Naive thymus-derived CD4-positive, alpha-beta T cell (primary cell): ENCODE measurements around the gene ATP8A2. TPM values are rescaled to one million over a fixed set of nuclear protein-coding genes. Genes with fewer than 3 reads are reported as not detected.

ENCODE experiments used
- ATAC-seq: fragments of 150-1000 bp; cut with Tn5 transposase; 2 replicates; pipeline ENCODE4 v1.10.0; 2021; ENCODE audit warnings: mild to moderate bottlenecking, moderate library complexity
- CTCF ChIA-PET: fragments of 350-600 bp; sonication (Branson Sonifier 250); formaldehyde crosslinking; loops from one replicate; lab custom pipeline; 2021; ENCODE audit warnings: antibody characterized with exemption; lab: Charles Lee
- POLR2A ChIA-PET: fragments of 350-600 bp; sonication (Branson Sonifier 250); formaldehyde crosslinking; loops from one replicate; lab custom pipeline; 2021; ENCODE audit warnings: antibody characterized with exemption, inconsistent platforms; lab: Charles Lee
- DNase-seq, 9 donors: peaks; one replicate each; pipeline versions ENCODE4 v3.0.0 to v3.0.0-alpha.2; 2020 to 2022; ENCODE audit warnings: mixed read lengths in 1 of 9
- H3K27ac ChIP-seq: one replicate; pipeline ENCODE4 v1.7.0; 2013; ENCODE audit warnings: mild to moderate bottlenecking, low read depth, low read length, moderate library complexity
- H3K27me3 ChIP-seq, 2 donors: one replicate each; pipeline ENCODE4 v1.7.0; 2013; ENCODE audit warnings: low read length in 2 of 2, mild to moderate bottlenecking in 2 of 2, moderate library complexity in 2 of 2; ENCODE audit not compliant: control insufficient read depth in 2 of 2, insufficient read depth in 2 of 2
- H3K36me3 ChIP-seq, 3 experiments: 1 replicate in 2 of 3; 2 replicates in 1 of 3; pipeline ENCODE4 v1.7.0; 2013; ENCODE audit warnings: low read length in 3 of 3, mild to moderate bottlenecking in 3 of 3, moderate library complexity in 1 of 3; ENCODE audit not compliant: insufficient read depth in 3 of 3, control insufficient read depth in 2 of 3
- H3K4me1 ChIP-seq, 2 donors: one replicate each; pipeline ENCODE4 v1.7.0; 2013; ENCODE audit warnings: low read length in 2 of 2, mild to moderate bottlenecking in 2 of 2, moderate library complexity in 1 of 2; ENCODE audit not compliant: control insufficient read depth in 2 of 2, insufficient read depth in 2 of 2
- H3K4me3 ChIP-seq: 2 replicates; pipeline ENCODE4 v1.7.0; 2013; ENCODE audit warnings: mild to moderate bottlenecking, low read length
- H3K9me3 ChIP-seq, 3 experiments: 1 replicate in 2 of 3; 2 replicates in 1 of 3; pipeline ENCODE4 v1.7.0; 2013; ENCODE audit warnings: low read length in 3 of 3; ENCODE audit not compliant: control insufficient read depth in 2 of 3
- H3K27ac Mint-ChIP-seq, 9 donors: one replicate each; pipeline ENCODE4 v1.8.0; 2020 to 2022; ENCODE audit warnings: mixed read lengths in 9 of 9, mild to moderate bottlenecking in 8 of 9, moderate library complexity in 5 of 9, inconsistent platforms in 2 of 9
- H3K27me3 Mint-ChIP-seq, 5 donors: one replicate each; pipeline ENCODE4 v1.8.0; 2021 to 2022; ENCODE audit warnings: mixed read lengths in 5 of 5, mild to moderate bottlenecking in 1 of 5
- H3K36me3 Mint-ChIP-seq, 5 donors: one replicate each; pipeline ENCODE4 v1.8.0; 2020 to 2022; ENCODE audit warnings: mixed read lengths in 5 of 5, mild to moderate bottlenecking in 3 of 5, inconsistent platforms in 1 of 5
- H3K4me1 Mint-ChIP-seq, 7 donors: one replicate each; pipeline ENCODE4 v1.8.0; 2020 to 2022; ENCODE audit warnings: mixed read lengths in 7 of 7, mild to moderate bottlenecking in 3 of 7, inconsistent platforms in 1 of 7
- H3K4me3 Mint-ChIP-seq, 10 donors: one replicate each; pipeline ENCODE4 v1.8.0; 2020 to 2022; ENCODE audit warnings: mild to moderate bottlenecking in 10 of 10, mixed read lengths in 10 of 10, moderate library complexity in 6 of 10, inconsistent platforms in 2 of 10
- H3K9me3 Mint-ChIP-seq, 11 donors: one replicate each; pipeline ENCODE4 v1.8.0; 2020 to 2022; ENCODE audit warnings: mixed read lengths in 11 of 11, mild to moderate bottlenecking in 4 of 11, inconsistent platforms in 1 of 11, moderate library complexity in 1 of 11
- intact Hi-C, 2 donors: fragments of 100-400 bp; cut with micrococcal nuclease; formaldehyde crosslinking; loops; one replicate each; pipeline ENCODE4 v1.15.1; 2023
- polyA plus RNA-seq, 2 donors: library from polyadenylated mRNA; unstranded; fragments of 300-500 nt; fragmentation: Illumina TruSeq; gene quantifications; one replicate each; pipeline ENCODE4 v1.2.3, GENCODE V29; 2021
- total RNA-seq, 6 experiments: library from RNA in 5 of 6; stranded (reverse) in 5 of 6; gene quantifications; 1 replicate in 5 of 6; 2 replicates in 1 of 6; pipeline ENCODE4 v1.2.3 and lab custom pipeline; 2021 to 2026

The ATP8A2 gene
- total and polyA plus RNA-seq, 7 experiments from 2014 or later: 0.56 to 2.4 (median 1.2) TPM

GRCh38 chr13:25462301-25463125, 90.7 kb downstream of the ATP8A2 start:
- intact Hi-C loops: no loop called here
- POLR2A ChIA-PET: no interaction called here
- no peak for ATAC-seq

GRCh38 chr13:25463496-25463895, 91.7 kb downstream of the ATP8A2 start:
- POLR2A ChIA-PET: no interaction called here
- Mint-ChIP-seq H3K4me1 (peaks cover 0 to 2% (median 0%) of the 10 kb centered on the region in 7 donors), H3K36me3 (peaks cover 0 to 3% (median 0%) of the 10 kb centered on the region in 5 donors), H3K27me3 (peaks cover 40 to 52% (median 48%) of the 10 kb centered on the region in 5 donors), H3K4me3 (no peak overlapping the region), H3K9me3 (peaks cover 0 to 9% (median 4%) of the 10 kb centered on the region in 11 donors), H3K27ac (no peak overlapping the region)
- intact Hi-C loops: no loop called here
- Histone ChIP-seq H3K4me1 (no peaks in the 10 kb centered on the region), H3K36me3 (no peaks in the 10 kb centered on the region), H3K27me3 (no peaks in the 10 kb centered on the region), H3K27ac (no peak overlapping the region), H3K4me3 (no peak overlapping the region), H3K9me3 (no peaks in the 10 kb centered on the region)
- ATAC-seq (no peak), DNase-seq (no peak)
- CTCF ChIA-PET: no interaction called here

More at GRCh38 chr13:25462301-25463125, 90.7 kb downstream of the ATP8A2 start:
- Mint-ChIP-seq H3K36me3 (no peaks in the 10 kb centered on the region), H3K27me3 (peaks cover 34 to 47% (median 45%) of the 10 kb centered on the region in 5 donors), H3K4me1 (peaks cover 0 to 2% (median 0%) of the 10 kb centered on the region in 7 donors), H3K4me3 (no peak overlapping the region), H3K27ac (no peak overlapping the region), H3K9me3 (peaks cover 0 to 8% (median 2%) of the 10 kb centered on the region in 11 donors)
- no peaks in the 10 kb centered on the region for H3K36me3 ChIP-seq
- H3K9me3 ChIP-seq: no peaks in the 10 kb centered on the region
- DNase-seq: no peak
- CTCF ChIA-PET: interaction anchor here (0.7 kb wide), 1 partner anchor 8 kb away, joined by 3 read pairs; no protein-coding TSS in a partner anchor
- no peaks in the 10 kb centered on the region for H3K4me1 ChIP-seq
- H3K27me3 ChIP-seq: no peaks in the 10 kb centered on the region
- no peak overlapping the region for H3K27ac ChIP-seq
- H3K4me3 ChIP-seq: no peak overlapping the region

DNA sequence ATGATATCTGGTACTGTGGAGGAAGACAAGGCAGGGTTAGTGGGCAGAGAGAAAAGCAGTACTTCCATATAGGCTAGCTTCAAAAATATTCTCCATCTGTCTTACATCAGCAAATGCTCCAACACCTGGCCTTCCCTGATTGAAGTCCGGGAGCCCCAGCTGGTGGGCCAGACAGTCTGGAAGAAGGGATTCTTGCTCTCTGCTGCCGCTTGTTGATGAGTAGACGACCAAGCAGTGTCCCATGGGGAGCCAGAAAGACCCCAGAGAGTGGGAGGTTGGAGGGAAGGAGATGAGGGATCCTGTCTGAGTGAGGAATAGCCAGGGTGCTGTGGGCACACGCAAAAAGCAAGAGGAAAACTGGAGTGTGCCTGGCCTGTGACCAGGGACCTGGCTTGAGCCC, 95.1 kb downstream of the ATP8A2 start:
- H3K4me3 Mint-ChIP-seq: peak overlapping the region in 1 of 10 donors; percentile 3
- ATAC-seq (no peak), DNase-seq (no peak)
- no peak overlapping the region for H3K27ac Mint-ChIP-seq
- H3K9me3 Mint-ChIP-seq: peaks cover 0 to 12% (median 4%) of the 10 kb centered on the region in 11 donors
- Histone ChIP-seq H3K4me1 (no peaks in the 10 kb centered on the region), H3K27ac (no peak overlapping the region), H3K4me3 (no peak overlapping the region), H3K9me3 (no peaks in the 10 kb centered on the region), H3K36me3 (no peaks in the 10 kb centered on the region), H3K27me3 (peaks cover 0 to 7% of the 10 kb centered on the region in 2 donors)
- intact Hi-C loops: no loop called here
- ChIA-PET POLR2A (no interaction called here), CTCF (no interaction called here)
- peaks cover 56 to 66% (median 61%) of the 10 kb centered on the region in 5 donors for H3K27me3 Mint-ChIP-seq
- peaks cover 0 to 6% (median 2%) of the 10 kb centered on the region in 5 donors for H3K36me3 Mint-ChIP-seq
- H3K4me1 Mint-ChIP-seq: peaks cover 0 to 8% (median 7%) of the 10 kb centered on the region in 7 donors

- H3K27ac Mint-ChIP-seq: no peak overlapping the region
- intact Hi-C loops: no loop called here
- Histone ChIP-seq H3K4me1 (no peaks in the 10 kb centered on the region), H3K36me3 (no peaks in the 10 kb centered on the region), H3K27ac (no peak overlapping the region), H3K4me3 (no peak overlapping the region), H3K9me3 (no peaks in the 10 kb centered on the region), H3K27me3 (peaks cover 0 to 7% of the 10 kb centered on the region in 2 donors)
- peaks cover 0 to 8% (median 7%) of the 10 kb centered on the region in 7 donors for H3K4me1 Mint-ChIP-seq
- H3K9me3 Mint-ChIP-seq: peaks cover 0 to 12% (median 4%) of the 10 kb centered on the region in 11 donors
- ChIA-PET POLR2A (no interaction called here), CTCF (no interaction called here)
- ATAC-seq (no peak), DNase-seq (peak in 1 of 9 donors; percentile 22)
- H3K27me3 Mint-ChIP-seq: peaks cover 55 to 65% (median 61%) of the 10 kb centered on the region in 5 donors
- H3K4me3 Mint-ChIP-seq: peak overlapping the region in 6 of 10 donors; percentile 33 to 62 (median 48)
- H3K36me3 Mint-ChIP-seq: peaks cover 0 to 6% (median 2%) of the 10 kb centered on the region in 5 donors
Measured at GRCh38 chr13:25468325-25469168, 96.8 kb downstream of the ATP8A2 start.

- no peak for ATAC-seq
- Histone ChIP-seq H3K4me1 (no peaks in the 10 kb centered on the region), H3K9me3 (no peaks in the 10 kb centered on the region), H3K27ac (no peak overlapping the region), H3K4me3 (no peak overlapping the region), H3K36me3 (no peaks in the 10 kb centered on the region), H3K27me3 (peaks cover 0 to 7% of the 10 kb centered on the region in 2 donors)
- CTCF ChIA-PET: no interaction called here
- Mint-ChIP-seq H3K9me3 (peaks cover 0 to 12% (median 3%) of the 10 kb centered on the region in 11 donors), H3K4me3 (peak overlapping the region in 9 of 10 donors; percentile 47 to 73 (median 60)), H3K27me3 (peaks cover 53 to 63% (median 61%) of the 10 kb centered on the region in 5 donors), H3K4me1 (peaks cover 0 to 8% (median 7%) of the 10 kb centered on the region in 7 donors), H3K36me3 (peaks cover 0 to 6% (median 2%) of the 10 kb centered on the region in 5 donors), H3K27ac (no peak overlapping the region)
- POLR2A ChIA-PET: no interaction called here
- no peak for DNase-seq
- intact Hi-C loops: no loop called here
Measured at GRCh38 chr13:25469169-25469525, 97.4 kb downstream of the ATP8A2 start.

DNA sequence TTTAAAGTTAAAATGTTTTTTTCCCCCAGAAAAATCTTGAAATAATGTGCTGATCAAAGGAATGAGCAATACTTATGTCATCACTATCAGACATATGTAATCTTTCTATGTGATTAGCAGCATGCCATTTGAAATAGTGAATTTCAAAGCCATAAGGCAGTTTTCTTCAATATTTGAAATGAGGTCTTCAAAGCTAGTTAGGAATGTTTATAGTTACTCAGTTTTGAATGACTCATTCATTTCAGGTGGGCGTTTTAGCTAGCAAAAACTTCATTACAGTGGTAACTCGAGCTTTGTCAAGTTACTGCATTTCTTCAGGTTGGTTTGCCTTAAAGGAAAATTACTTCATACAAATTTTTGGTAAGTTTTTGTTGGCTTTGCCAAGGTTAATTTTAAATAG, 102.1 kb downstream of the ATP8A2 start:
- ATAC-seq (no peak), DNase-seq (no peak)
- Histone ChIP-seq H3K27me3 (peaks cover 0 to 7% of the 10 kb centered on the region in 2 donors), H3K4me1 (no peaks in the 10 kb centered on the region), H3K36me3 (no peaks in the 10 kb centered on the region), H3K9me3 (no peaks in the 10 kb centered on the region), H3K27ac (no peak overlapping the region), H3K4me3 (no peak overlapping the region)
- intact Hi-C loops: no loop called here
- peaks cover 0 to 6% (median 0%) of the 10 kb centered on the region in 5 donors for H3K36me3 Mint-ChIP-seq
- peaks cover 21 to 46% (median 44%) of the 10 kb centered on the region in 5 donors for H3K27me3 Mint-ChIP-seq
- peaks cover 0 to 8% (median 5%) of the 10 kb centered on the region in 7 donors for H3K4me1 Mint-ChIP-seq
- CTCF ChIA-PET: no interaction called here
- peaks cover 0 to 4% (median 3%) of the 10 kb centered on the region in 11 donors for H3K9me3 Mint-ChIP-seq
- no peak overlapping the region for H3K4me3 Mint-ChIP-seq
- H3K27ac Mint-ChIP-seq: no peak overlapping the region
- POLR2A ChIA-PET: no interaction called here
